Measurements from ENCODE around the gene KANSL1. TPM values are rescaled to one million over a fixed set of nuclear protein-coding genes. Genes with fewer than 3 reads are reported as not detected.

The KANSL1 gene
- total RNA-seq, 4 donors from 2014 or later = 57.7 to 91.2 (median 75.1) TPM

- no peak for ATAC-seq
- peaks cover 0 to 4% of the 10 kb centered on the region in 2 donors for H3K36me3 ChIP-seq
- 64 to 81% methylated on average over 3 to 6 of the region's 6 CpGs for WGBS, 2 donors (ENCODE audit: low coverage in 1 of 2)
- H3K9me3 ChIP-seq = no peaks in the 10 kb centered on the region
- H3K4me1 ChIP-seq = peaks cover 0 to 95% (median 17%) of the 10 kb centered on the region in 3 donors
- no peak overlapping the region for H3K27ac ChIP-seq
- no peaks in the 10 kb centered on the region for H3K27me3 ChIP-seq
- no peak overlapping the region for H3K4me3 ChIP-seq
- TF ChIP-seq EP300 (IDR thresholded peaks at IDR 0.05) (no peak), CTCF (IDR thresholded peaks at IDR 0.05) (no peak), POLR2AphosphoS5 (IDR thresholded peaks at IDR 0.05) (no peak), POLR2A (IDR thresholded peaks at IDR 0.05) (no peak)
Measured at GRCh38 chr17:46085522-46085921, 107.7 kb downstream of the KANSL1 start.

GRCh38 chr17:46082257-46082656, 111.0 kb downstream of the KANSL1 start:
- Histone ChIP-seq H3K4me1 (peaks cover 0 to 70% (median 17%) of the 10 kb centered on the region in 3 donors), H3K4me3 (no peak overlapping the region), H3K27me3 (no peaks in the 10 kb centered on the region), H3K27ac (no peak overlapping the region), H3K9me3 (no peaks in the 10 kb centered on the region), H3K36me3 (peaks cover 0 to 4% of the 10 kb centered on the region in 2 donors)
- no peak for ATAC-seq
- TF ChIP-seq POLR2A (IDR thresholded peaks at IDR 0.05) (no peak), POLR2AphosphoS5 (IDR thresholded peaks at IDR 0.05) (no peak), EP300 (IDR thresholded peaks at IDR 0.05) (no peak), CTCF (IDR thresholded peaks at IDR 0.05) (no peak)
- 56 to 72% methylated on average over 2 of the region's 2 CpGs for WGBS, 2 donors (ENCODE audit: low coverage in 1 of 2)

GRCh38 chr17:46081018-46081320, 112.3 kb downstream of the KANSL1 start:
- ATAC-seq = no peak
- H3K36me3 ChIP-seq = no peaks in the 10 kb centered on the region
- H3K4me1 ChIP-seq = peaks cover 0 to 63% (median 17%) of the 10 kb centered on the region in 3 donors
- no peak overlapping the region for H3K4me3 ChIP-seq
- no peak for TF ChIP-seq EP300 (IDR thresholded peaks at IDR 0.05)
- TF ChIP-seq POLR2A (IDR thresholded peaks at IDR 0.05) = no peak
- TF ChIP-seq POLR2AphosphoS5 (IDR thresholded peaks at IDR 0.05) = no peak
- TF ChIP-seq CTCF (IDR thresholded peaks at IDR 0.05) = no peak
- H3K27me3 ChIP-seq = no peaks in the 10 kb centered on the region
- H3K27ac ChIP-seq = no peak overlapping the region
- no peaks in the 10 kb centered on the region for H3K9me3 ChIP-seq

- peaks cover 0 to 63% (median 17%) of the 10 kb centered on the region in 3 donors for H3K4me1 ChIP-seq
- TF ChIP-seq POLR2AphosphoS5 (IDR thresholded peaks at IDR 0.05) = no peak
- TF ChIP-seq EP300 (IDR thresholded peaks at IDR 0.05) = no peak
- no peak for TF ChIP-seq CTCF (IDR thresholded peaks at IDR 0.05)
- TF ChIP-seq POLR2A (IDR thresholded peaks at IDR 0.05) = no peak
- WGBS, 2 donors (ENCODE audit: low coverage in 1 of 2) = 84 to 93% methylated on average over 4 to 6 of the region's 6 CpGs
Measured at GRCh38 chr17:46080118-46081017, 112.9 kb downstream of the KANSL1 start.

DNA sequence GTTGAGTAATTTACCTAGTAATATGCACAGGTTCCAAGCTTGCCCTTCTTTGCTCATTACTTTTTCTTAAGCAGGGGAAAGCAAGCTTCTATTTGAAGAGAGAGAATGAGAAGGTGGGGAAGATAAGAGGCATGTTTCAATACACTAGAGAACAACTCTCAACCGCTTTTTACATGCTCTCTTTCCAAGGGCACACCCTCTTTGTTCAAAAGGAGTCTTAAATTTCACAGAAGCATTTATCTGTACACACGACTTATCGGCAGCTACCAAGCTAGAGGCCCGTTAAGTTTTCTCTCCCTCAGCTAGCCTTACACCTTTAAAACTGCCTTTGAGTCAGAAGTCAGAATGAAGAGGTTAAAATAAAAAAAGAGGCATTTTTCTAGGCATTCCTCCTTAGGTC, 114.6 kb downstream of the KANSL1 start:
- H3K9me3 ChIP-seq = no peaks in the 10 kb centered on the region
- H3K27ac ChIP-seq = no peak overlapping the region
- H3K27me3 ChIP-seq = no peaks in the 10 kb centered on the region
- peaks cover under 1 to 53% (median 12%) of the 10 kb centered on the region in 3 donors for H3K4me1 ChIP-seq
- no peak for ATAC-seq
- H3K4me3 ChIP-seq = no peak overlapping the region
- TF ChIP-seq POLR2A (IDR thresholded peaks at IDR 0.05) = no peak
- no peak for TF ChIP-seq POLR2AphosphoS5 (IDR thresholded peaks at IDR 0.05)
- no peak for TF ChIP-seq CTCF (IDR thresholded peaks at IDR 0.05)
- TF ChIP-seq EP300 (IDR thresholded peaks at IDR 0.05) = no peak
- 75 to 95% methylated on average over 4 of the region's 4 CpGs for WGBS, 2 donors (ENCODE audit: low coverage in 1 of 2)
- no peaks in the 10 kb centered on the region for H3K36me3 ChIP-seq

More at GRCh38 chr17:46080118-46081017, 112.9 kb downstream of the KANSL1 start:
- no peaks in the 10 kb centered on the region for H3K36me3 ChIP-seq
- H3K27ac ChIP-seq = no peak overlapping the region
- no peak overlapping the region for H3K4me3 ChIP-seq
- no peaks in the 10 kb centered on the region for H3K9me3 ChIP-seq
- no peaks in the 10 kb centered on the region for H3K27me3 ChIP-seq
- no peak for ATAC-seq

Data from gastroesophageal sphincter (tissue), 4 donors.